IPS-18a (cell line): ENCODE data around the gene TMEM263.
"Not testable (repeated sequence)": the region's sequence is repeated elsewhere in the genome, so short reads cannot be mapped to it uniquely, and the experiment has no call there.

Experiments
- H3K27ac ChIP-seq: one replicate; pipeline ENCODE4 v1.5.1; 2013; ENCODE audit warnings: low read length
- H3K27me3 ChIP-seq: one replicate; pipeline ENCODE4 v1.6.1; 2013; ENCODE audit warnings: mild to moderate bottlenecking, low read length; ENCODE audit not compliant: control insufficient read depth, insufficient read depth
- H3K36me3 ChIP-seq: one replicate; pipeline ENCODE4 v1.6.1; 2013; ENCODE audit warnings: low read depth, low read length; ENCODE audit not compliant: control insufficient read depth
- H3K4me1 ChIP-seq: one replicate; pipeline ENCODE4 v1.6.1; 2013; ENCODE audit warnings: low read depth, low read length; ENCODE audit not compliant: control insufficient read depth
- H3K4me3 ChIP-seq: one replicate; pipeline ENCODE4 v1.5.1; 2013; ENCODE audit warnings: low read length
- H3K9ac ChIP-seq: one replicate; pipeline ENCODE4 v1.6.1; 2013; ENCODE audit warnings: mild to moderate bottlenecking, low read length, moderate library complexity
- H3K9me3 ChIP-seq: one replicate; pipeline ENCODE4 v1.6.1; 2013; ENCODE audit warnings: low read depth, low read length; ENCODE audit not compliant: control insufficient read depth

Gene TMEM263

DNA sequence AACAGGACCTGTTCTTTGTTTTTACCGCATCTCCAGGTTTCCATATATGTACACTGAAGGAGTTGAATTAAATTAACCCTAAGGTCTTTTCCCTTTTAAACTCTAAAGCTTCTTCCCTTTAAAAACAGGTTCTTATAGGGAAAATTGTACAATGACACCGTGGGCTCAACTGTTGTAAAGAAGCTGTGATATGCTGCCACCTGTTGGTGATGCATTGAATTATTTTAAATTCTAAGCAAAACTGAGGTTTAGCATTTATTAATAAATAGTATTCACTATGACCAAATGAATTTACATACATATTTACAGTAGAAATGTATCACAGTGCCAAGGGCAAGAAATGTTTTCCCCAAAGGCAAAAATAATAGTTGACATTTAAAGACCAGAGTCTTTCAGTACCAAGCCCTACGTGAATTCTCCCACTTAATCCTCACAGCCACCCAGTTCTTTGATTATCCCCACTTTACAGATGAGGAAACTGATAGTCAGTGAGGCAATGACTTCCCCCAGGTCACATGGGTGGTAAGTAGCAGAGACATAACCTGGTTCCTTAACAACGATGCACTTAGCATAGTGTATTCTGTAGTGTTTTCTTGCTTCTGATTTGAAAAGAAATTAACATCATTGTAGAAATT lies 35.7 kb upstream of the TMEM263 start:
- Histone ChIP-seq H3K4me1 (peaks cover 25% of the 10 kb centered on the region), H3K9ac (no peak overlapping the region), H3K27me3 (no peaks in the 10 kb centered on the region), H3K36me3 (no peaks in the 10 kb centered on the region), H3K9me3 (no peaks in the 10 kb centered on the region), H3K27ac (no peak overlapping the region), H3K4me3 (peak overlapping the region; percentile 37)

DNA sequence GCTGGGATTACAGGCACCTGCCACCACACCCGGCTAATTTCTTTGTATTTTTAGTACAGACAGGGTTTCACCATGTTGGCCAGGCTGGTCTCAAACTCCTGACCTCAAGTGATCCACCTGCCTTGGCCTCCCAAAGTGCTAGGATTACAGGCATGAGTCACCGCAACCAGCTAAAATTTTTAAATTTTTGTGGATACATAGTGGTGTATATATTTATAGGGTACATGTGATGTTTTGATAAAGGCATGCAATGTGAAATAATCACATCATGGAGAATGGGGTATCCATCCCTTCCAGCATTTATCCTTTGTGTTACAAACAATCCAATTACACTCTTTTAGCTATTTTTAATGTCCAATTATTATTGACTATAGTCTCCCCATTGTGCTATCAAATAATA lies 33.7 kb upstream of the TMEM263 start:
- H3K9me3 ChIP-seq, H3K36me3 ChIP-seq, H3K27me3 ChIP-seq, H3K27ac ChIP-seq, H3K9ac ChIP-seq, H3K4me3 ChIP-seq: not testable (repeated sequence)
- H3K4me1 ChIP-seq, result peaks cover 25% of the 10 kb centered on the region

DNA sequence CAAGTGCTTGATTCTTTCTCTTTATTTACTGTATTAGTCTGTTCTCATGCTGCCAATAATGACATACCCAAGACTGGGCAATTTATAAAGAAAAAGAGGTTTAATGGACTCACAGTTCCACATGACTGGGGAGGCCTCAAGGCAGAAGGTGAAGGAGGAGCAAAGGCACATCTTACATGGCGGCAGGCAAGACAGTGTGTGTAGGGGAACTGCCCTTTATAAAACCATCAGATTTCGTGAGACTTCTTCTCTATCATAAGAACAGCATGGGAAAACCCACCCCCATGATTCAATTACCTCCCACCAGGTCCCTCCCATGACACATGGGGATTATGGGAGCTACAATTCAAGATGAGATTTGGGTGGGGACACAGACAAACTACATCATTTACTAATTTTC lies 32.1 kb upstream of the TMEM263 start:
- not testable (repeated sequence) for H3K27ac ChIP-seq, H3K36me3 ChIP-seq, H3K9me3 ChIP-seq, H3K4me3 ChIP-seq, H3K27me3 ChIP-seq, H3K9ac ChIP-seq
- peaks cover 12% of the 10 kb centered on the region for H3K4me1 ChIP-seq

DNA sequence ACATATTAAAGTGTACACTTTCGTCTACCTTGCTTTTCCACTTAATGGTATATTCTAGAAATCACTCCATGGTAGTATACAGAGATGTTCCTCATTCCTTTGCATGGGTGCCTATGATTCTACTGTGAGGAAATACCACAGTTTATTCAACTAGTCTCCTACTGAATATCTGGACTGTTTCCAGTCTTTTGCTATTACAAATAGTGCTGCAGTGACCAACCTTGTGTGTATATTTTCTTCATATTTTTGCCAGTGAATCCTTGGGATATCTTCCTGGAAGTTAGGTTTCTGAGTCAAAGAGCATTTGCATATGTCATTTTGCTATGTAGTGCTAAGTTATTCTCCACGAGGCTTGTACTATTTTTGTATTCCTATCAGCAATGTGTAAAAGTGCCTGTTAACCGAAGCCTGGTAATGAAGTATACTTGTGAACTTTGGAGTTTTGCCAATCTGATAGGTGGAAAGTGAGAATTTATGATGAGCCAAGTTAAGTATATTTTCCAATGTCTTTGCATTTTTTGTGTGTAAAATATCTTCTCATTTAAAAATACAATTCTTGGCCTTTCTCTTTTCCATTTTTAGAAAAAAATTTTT lies 31.3 kb upstream of the TMEM263 start:
- no peak overlapping the region for H3K4me3 ChIP-seq
- no peak overlapping the region for H3K9ac ChIP-seq
- H3K27ac ChIP-seq, result no peak overlapping the region
- H3K9me3 ChIP-seq, result no peaks in the 10 kb centered on the region
- H3K4me1 ChIP-seq, result peaks cover 6% of the 10 kb centered on the region
- H3K27me3 ChIP-seq, result no peaks in the 10 kb centered on the region
- no peaks in the 10 kb centered on the region for H3K36me3 ChIP-seq

DNA sequence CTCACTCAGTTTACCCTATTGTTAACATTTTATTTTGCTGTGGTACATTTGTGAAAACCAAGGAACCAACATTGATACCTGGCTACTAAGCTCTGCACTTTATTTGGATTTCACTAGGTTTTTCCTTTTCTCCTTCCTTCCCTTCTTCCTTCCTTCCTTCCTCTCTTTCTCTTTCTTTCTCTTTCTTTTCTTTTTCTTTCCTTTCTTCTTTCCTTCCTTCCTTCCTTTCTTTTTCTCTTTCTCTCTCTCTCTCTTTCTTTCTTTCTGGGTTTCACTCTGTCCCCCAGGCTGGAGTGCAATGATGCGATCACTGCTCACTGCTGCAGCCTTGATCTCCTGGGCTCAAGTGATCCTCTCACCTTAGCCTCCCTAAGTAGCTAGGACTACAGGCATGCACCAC lies 29.1 kb upstream of the TMEM263 start:
- H3K36me3 ChIP-seq, result no peaks in the 10 kb centered on the region
- H3K27ac ChIP-seq, result no peak overlapping the region
- H3K9ac ChIP-seq, result no peak overlapping the region
- no peaks in the 10 kb centered on the region for H3K27me3 ChIP-seq
- no peaks in the 10 kb centered on the region for H3K9me3 ChIP-seq
- H3K4me1 ChIP-seq, result no peaks in the 10 kb centered on the region
- H3K4me3 ChIP-seq, result no peak overlapping the region

DNA sequence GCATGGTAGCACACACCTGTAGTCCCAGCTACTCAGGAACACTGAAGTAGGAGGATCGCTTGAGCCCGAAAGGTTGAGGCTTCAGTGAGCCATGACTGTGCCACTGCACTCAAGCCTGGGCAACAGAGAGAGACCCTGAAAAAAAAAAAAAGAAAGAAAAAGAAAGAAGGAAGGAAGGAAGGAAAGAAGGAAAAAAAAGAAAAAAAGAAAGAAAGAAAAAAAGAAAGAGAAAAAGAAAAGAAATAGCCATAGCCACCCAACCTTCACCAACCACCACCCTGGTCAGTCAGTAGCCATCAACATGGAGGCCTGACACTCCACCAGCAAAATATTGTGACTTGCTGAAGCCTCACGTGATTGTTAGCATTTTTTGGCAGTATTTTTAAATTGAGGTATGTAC lies 21.4 kb upstream of the TMEM263 start:
- no peak overlapping the region for H3K9ac ChIP-seq
- H3K27ac ChIP-seq, result no peak overlapping the region
- H3K4me3 ChIP-seq, result no peak overlapping the region
- no peaks in the 10 kb centered on the region for H3K9me3 ChIP-seq
- H3K4me1 ChIP-seq, result no peaks in the 10 kb centered on the region
- H3K27me3 ChIP-seq, result no peaks in the 10 kb centered on the region
- no peaks in the 10 kb centered on the region for H3K36me3 ChIP-seq

DNA sequence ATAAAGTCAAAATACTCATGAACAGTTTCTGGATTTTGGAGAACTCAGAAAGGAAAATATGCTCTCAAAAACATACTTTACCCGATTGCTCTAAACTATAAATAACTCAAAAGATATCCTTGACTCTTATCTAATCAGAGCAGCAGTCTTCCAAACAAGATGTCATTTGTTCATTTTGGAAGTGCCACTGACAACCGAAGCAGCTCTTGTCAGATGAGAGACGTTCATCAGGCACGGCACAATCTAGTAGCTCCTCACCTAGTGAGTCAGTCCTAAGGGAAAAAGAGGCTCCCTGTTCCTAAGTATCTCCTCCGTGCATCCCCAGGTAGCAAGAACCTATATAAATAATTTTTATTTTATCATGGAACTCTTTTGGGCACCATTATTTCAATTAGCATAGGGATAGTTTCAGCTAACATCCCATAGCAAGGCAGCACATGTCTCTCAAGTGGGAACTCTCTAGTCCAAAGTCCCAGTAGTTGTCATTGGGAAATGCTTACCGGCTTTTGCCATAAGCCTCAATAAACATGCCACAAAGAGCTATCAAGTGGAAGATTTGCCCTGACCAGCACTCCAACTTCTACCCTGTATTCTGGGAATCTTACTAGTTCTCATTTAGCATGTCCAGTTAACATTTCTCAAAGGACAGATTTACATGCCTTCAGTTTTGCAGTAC lies 14.1 kb upstream of the TMEM263 start:
- Histone ChIP-seq H3K27me3 (no peaks in the 10 kb centered on the region), H3K4me1 (no peaks in the 10 kb centered on the region), H3K9ac (no peak overlapping the region), H3K27ac (no peak overlapping the region), H3K9me3 (peaks cover 15% of the 10 kb centered on the region), H3K36me3 (no peaks in the 10 kb centered on the region), H3K4me3 (no peak overlapping the region)

DNA sequence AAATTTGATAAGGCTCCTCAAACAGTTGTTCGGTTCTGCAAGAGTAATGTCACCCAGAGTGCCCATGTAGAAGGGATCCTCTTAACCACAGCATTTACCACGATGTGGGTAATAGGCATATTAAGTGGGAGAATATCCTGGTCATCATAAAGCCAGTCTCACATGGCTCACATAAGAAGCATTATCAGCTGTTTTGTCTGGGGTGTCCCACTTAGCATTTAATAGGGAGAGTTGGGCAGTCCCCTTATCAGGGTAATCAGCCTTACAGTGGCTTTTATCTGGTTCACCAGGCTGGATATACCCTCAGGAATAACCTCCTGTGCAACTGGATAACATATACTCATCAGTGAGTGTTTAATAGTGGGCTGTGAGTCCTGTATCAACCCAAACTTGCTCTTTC lies 12.9 kb upstream of the TMEM263 start:
- no peaks in the 10 kb centered on the region for H3K36me3 ChIP-seq
- H3K27ac ChIP-seq, result no peak overlapping the region
- H3K4me3 ChIP-seq, result no peak overlapping the region
- no peaks in the 10 kb centered on the region for H3K4me1 ChIP-seq
- H3K9ac ChIP-seq, result no peak overlapping the region
- H3K9me3 ChIP-seq, result peaks cover 15% of the 10 kb centered on the region
- H3K27me3 ChIP-seq, result no peaks in the 10 kb centered on the region

DNA sequence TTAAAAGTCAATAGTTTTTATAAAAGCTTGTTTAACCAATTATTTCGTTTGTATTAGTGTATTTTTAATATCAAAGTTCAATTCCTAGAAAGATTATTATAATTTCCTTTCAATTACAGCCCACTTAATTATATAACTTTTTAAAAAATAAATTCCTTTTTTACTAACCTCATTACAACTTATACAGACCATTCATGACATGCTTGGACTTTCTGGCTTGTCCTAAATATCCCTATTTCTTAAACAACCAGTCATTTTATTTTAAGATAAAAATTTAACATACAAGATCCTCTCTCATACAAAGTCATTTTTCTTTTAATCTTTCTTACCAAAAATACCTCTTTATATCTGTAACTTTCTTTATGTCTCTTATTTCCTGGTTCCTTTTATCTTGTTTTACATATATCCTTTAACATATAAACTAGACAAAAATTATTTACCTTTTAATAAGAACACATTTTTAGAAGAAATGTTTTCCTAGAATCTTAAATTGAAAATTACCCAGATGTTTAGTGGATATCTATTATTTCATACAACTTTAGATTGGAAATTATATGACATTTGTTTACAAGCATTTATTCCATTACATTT lies 10.4 kb upstream of the TMEM263 start:
- Histone ChIP-seq H3K4me3 (no peak overlapping the region), H3K36me3 (no peaks in the 10 kb centered on the region), H3K9ac (no peak overlapping the region), H3K27me3 (no peaks in the 10 kb centered on the region), H3K27ac (no peak overlapping the region), H3K9me3 (peaks cover 17% of the 10 kb centered on the region), H3K4me1 (no peaks in the 10 kb centered on the region)

DNA sequence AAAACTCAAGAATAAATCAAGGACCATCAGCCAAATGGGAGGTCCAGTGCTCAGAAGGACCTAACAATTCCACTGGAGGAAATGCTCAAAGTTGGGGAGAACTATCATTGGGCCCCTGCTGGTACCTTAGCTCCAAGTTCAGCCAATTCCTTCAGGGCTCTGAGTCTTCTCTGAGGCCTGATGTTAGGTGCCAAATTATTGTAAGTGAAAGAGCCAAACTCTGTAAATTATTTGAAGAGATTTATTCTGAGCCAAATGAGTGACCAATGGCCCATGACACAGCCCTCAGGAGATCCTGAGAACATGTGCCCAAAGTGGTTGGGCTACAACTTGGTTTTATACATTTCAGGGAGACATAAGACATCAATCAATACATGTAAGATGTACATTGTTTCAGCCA lies 8.2 kb upstream of the TMEM263 start:
- no peak overlapping the region for H3K4me3 ChIP-seq
- peaks cover 17% of the 10 kb centered on the region for H3K9me3 ChIP-seq
- no peaks in the 10 kb centered on the region for H3K36me3 ChIP-seq
- no peak overlapping the region for H3K27ac ChIP-seq
- H3K9ac ChIP-seq, result no peak overlapping the region
- peaks cover 5% of the 10 kb centered on the region for H3K27me3 ChIP-seq
- no peaks in the 10 kb centered on the region for H3K4me1 ChIP-seq

DNA sequence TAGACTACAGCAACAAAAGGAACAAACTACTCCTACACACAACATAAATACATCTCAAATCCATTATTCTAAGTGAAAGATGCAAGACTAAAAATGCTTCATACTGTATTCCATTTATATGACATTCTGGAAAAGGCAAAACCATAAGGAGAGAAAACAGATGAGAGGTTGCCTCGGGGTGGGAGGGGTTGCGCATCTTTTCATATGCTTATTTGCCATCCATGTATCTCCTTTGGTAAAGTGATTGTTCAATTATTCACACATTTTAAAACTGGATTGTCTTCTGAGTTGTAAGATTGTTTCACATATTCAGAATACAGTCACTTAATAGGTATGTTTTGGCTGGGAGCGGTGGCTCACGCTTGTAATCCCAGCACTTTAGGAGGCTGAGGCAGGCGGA lies 5.1 kb upstream of the TMEM263 start:
- Histone ChIP-seq H3K9me3 (peaks cover 4% of the 10 kb centered on the region), H3K4me3 (no peak overlapping the region), H3K36me3 (no peaks in the 10 kb centered on the region), H3K9ac (no peak overlapping the region), H3K4me1 (no peaks in the 10 kb centered on the region), H3K27me3 (peaks cover 19% of the 10 kb centered on the region), H3K27ac (no peak overlapping the region)
